ENCODE measurements around the gene EIF2A.

EIF2A gene

GRCh38 chr3:150555859-150556436 lies 9.4 kb downstream of the EIF2A start:
- TF ChIP-seq CTCF (IDR thresholded peaks at IDR 0.05; ENCODE audit: insufficient read depth, missing control alignments): no peak
- DNase-seq (ENCODE audit: insufficient read length, low spot score) (no peak), FAIRE-seq (no peak)

GRCh38 chr3:150556792-150557191 lies 10.2 kb downstream of the EIF2A start:
- FAIRE-seq (no peak), DNase-seq (ENCODE audit: insufficient read length, low spot score) (no peak)
- no peak for TF ChIP-seq CTCF (IDR thresholded peaks at IDR 0.05; ENCODE audit: insufficient read depth, missing control alignments)

- TF ChIP-seq CTCF (IDR thresholded peaks at IDR 0.05; ENCODE audit: insufficient read depth, missing control alignments): no peak
- FAIRE-seq (peak; percentile 67), DNase-seq (ENCODE audit: insufficient read length, low spot score) (no peak)
Observed at GRCh38 chr3:150557725-150558124, 11.1 kb downstream of the EIF2A start.

- DNase-seq (ENCODE audit: insufficient read length, low spot score): no peak
- no peak for TF ChIP-seq CTCF (IDR thresholded peaks at IDR 0.05; ENCODE audit: insufficient read depth, missing control alignments)
- no peak for FAIRE-seq
Observed at GRCh38 chr3:150564243-150564642, 17.7 kb downstream of the EIF2A start.

- no peak for FAIRE-seq
- DNase-seq (ENCODE audit: insufficient read length, low spot score): no peak
- no peak for TF ChIP-seq CTCF (IDR thresholded peaks at IDR 0.05; ENCODE audit: insufficient read depth, missing control alignments)
Observed at GRCh38 chr3:150567328-150567727, 20.7 kb downstream of the EIF2A start.

GRCh38 chr3:150577855-150578254 lies 31.3 kb downstream of the EIF2A start:
- DNase-seq (ENCODE audit: insufficient read length, low spot score) (no peak), FAIRE-seq (no peak)
- peak; percentile 16 for TF ChIP-seq CTCF (IDR thresholded peaks at IDR 0.05; ENCODE audit: insufficient read depth, missing control alignments)

GRCh38 chr3:150581174-150581573 lies 34.6 kb downstream of the EIF2A start:
- TF ChIP-seq CTCF (IDR thresholded peaks at IDR 0.05; ENCODE audit: insufficient read depth, missing control alignments): no peak
- FAIRE-seq (no peak), DNase-seq (ENCODE audit: insufficient read length, low spot score) (no peak)

Measured in D721Med (cell line).